ENCODE measurements around the gene PHLDB2. TPM values are rescaled to one million over a fixed set of nuclear protein-coding genes. Genes with fewer than 3 reads are reported as not detected.

The PHLDB2 gene
- total RNA-seq, 4 donors from 2014 or later = 23.5 to 81.5 (median 26.2) TPM

DNA sequence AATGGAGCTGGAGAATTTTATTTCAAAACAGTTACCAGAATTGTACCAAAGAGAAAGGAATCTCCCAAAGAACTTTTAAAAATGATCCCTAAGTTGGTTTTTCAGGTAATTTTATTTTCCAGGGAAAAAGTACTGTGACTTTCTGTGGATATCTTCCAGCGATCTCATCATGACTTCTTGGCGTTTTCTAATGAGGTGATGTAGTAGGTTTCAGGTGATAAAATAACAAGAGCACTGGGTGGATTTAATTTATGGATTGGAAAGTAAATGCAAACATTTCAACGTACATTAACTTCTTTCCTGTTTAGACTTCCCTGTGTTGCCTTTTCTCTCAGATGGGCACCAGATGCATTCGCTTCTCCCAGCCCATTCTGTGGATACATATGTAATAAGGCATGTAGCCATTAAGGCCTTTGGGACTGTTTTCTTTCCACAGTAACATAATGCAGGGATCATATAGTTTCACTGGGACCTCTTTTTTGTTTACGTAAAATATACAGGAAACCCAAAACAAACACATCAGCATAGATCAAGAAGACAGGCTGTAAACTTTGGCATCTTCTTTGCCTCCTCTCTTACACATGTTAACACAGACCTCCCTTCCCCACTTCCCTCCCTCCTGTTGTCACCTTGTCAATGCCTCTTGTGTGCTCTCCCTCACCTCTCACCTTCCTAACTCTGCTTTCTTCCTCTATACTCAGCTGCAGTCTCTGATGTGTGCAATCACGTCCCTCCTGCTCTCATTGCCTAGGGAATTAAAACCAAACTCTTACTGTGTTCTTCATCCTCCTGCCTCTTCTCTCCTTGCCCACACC, 13.0 kb downstream of the PHLDB2 start:
- TF ChIP-seq POLR2A (IDR thresholded peaks at IDR 0.05) = no peak
- TF ChIP-seq, protein P1, sequence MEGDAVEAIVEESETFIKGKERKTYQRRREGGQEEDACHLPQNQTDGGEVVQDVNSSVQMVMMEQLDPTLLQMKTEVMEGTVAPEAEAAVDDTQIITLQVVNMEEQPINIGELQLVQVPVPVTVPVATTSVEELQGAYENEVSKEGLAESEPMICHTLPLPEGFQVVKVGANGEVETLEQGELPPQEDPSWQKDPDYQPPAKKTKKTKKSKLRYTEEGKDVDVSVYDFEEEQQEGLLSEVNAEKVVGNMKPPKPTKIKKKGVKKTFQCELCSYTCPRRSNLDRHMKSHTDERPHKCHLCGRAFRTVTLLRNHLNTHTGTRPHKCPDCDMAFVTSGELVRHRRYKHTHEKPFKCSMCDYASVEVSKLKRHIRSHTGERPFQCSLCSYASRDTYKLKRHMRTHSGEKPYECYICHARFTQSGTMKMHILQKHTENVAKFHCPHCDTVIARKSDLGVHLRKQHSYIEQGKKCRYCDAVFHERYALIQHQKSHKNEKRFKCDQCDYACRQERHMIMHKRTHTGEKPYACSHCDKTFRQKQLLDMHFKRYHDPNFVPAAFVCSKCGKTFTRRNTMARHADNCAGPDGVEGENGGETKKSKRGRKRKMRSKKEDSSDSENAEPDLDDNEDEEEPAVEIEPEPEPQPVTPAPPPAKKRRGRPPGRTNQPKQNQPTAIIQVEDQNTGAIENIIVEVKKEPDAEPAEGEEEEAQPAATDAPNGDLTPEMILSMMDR (IDR thresholded peaks at IDR 0.05) = no peak
- H3K4me3 ChIP-seq (ENCODE audit: low read depth, poor library complexity, severe bottlenecking) = no peak overlapping the region
- intact Hi-C loops (cut with DNase I; ENCODE audit: low total_unique reads) = no loop called here
- WGBS, 2 donors = 80 to 86% methylated on average over 6 of the region's 6 CpGs
- DNase-seq (ENCODE audit: low spot score in 2 of 2) = no peak

DNA sequence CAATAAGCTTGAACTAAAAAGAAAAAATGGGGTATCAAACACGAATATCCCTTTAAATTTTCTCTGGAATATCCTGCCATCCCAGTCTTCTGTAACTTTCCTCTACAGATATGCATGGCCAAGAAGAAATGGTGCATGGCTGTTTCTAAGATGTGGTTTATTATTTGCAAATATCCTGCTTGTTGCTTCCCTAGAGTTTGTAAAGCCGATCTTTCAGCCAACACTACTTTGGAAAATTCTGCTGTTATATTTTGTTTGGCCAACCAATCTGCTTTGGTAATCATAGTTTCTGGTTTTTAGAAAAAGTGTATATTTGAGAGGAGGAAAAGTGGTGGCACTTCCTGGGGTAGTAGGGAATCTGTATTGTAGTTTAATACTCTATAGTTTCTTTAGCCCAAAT, 13.9 kb downstream of the PHLDB2 start:
- intact Hi-C loops (cut with DNase I; ENCODE audit: low total_unique reads) = no loop called here
- H3K4me3 ChIP-seq (ENCODE audit: low read depth, poor library complexity, severe bottlenecking) = no peak overlapping the region
- TF ChIP-seq, protein P1 (IDR thresholded peaks at IDR 0.05) = no peak
- TF ChIP-seq POLR2A (IDR thresholded peaks at IDR 0.05) = no peak
- WGBS, 2 donors = 59 to 63% methylated on average over 2 of the region's 2 CpGs
- DNase-seq (ENCODE audit: low spot score in 2 of 2) = no peak

DNA sequence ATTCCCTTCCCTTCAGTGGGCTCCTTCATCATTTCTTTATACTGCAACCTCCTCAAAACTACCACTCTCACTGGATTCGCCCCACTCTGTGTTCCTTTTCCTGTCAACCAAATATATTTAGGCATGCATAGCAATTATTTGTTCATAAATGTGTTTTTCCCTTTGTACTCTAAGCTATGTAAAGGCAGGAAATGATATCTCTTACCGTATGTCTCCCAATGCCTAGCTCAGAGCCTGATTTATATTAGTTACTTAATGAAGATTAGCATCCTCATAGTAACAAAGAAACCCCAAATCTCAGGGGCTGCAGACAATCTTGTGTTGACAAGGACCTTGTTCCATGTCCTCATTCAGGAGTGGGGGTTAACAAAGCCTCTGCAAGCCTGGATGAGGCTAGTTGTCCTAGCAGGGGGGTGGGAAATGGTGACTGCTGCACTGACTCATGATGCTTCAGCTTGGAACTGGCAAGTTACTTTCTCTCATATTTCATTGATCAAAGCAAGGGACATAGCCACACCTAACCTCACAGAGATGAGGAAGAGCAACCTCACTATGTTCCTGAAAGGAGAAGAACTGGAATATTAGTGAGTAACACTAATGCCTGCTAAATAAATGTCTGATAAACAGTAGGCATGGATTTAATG, 15.2 kb downstream of the PHLDB2 start:
- DNase-seq (ENCODE audit: low spot score in 2 of 2) = no peak
- 60 to 73% methylated on average over 2 of the region's 2 CpGs for WGBS, 2 donors

DNA sequence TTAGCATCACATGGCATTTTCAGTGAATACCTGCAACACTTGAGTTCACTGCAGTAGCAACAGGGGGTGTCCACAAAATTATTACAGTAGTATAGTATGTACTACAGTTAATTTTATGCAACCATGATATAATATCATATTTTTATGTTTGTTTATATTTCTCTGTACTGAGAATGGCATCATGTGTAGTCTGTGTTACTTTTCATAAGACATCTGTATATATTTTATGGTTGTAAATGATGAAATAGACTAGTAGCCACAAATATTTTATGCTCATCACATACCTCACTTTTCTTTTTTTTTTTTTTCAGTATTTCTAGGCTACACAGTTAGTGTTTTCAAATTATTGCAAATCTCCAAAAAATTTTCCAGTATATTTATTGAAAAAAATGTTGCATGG, 22.4 kb downstream of the PHLDB2 start:
- intact Hi-C loops (cut with DNase I; ENCODE audit: low total_unique reads) = no loop called here
- TF ChIP-seq, protein P1 (IDR thresholded peaks at IDR 0.05) = no peak
- TF ChIP-seq POLR2A (IDR thresholded peaks at IDR 0.05) = no peak
- DNase-seq (ENCODE audit: low spot score in 2 of 2) = no peak
- no peak overlapping the region for H3K4me3 ChIP-seq (ENCODE audit: low read depth, poor library complexity, severe bottlenecking)

More for the DNA sequence above, 15.2 kb downstream of the PHLDB2 start:
- TF ChIP-seq, protein P1 (IDR thresholded peaks at IDR 0.05) = no peak
- TF ChIP-seq POLR2A (IDR thresholded peaks at IDR 0.05) = no peak
- no peak overlapping the region for H3K4me3 ChIP-seq (ENCODE audit: low read depth, poor library complexity, severe bottlenecking)
- intact Hi-C loops (cut with DNase I; ENCODE audit: low total_unique reads) = no loop called here

DNA sequence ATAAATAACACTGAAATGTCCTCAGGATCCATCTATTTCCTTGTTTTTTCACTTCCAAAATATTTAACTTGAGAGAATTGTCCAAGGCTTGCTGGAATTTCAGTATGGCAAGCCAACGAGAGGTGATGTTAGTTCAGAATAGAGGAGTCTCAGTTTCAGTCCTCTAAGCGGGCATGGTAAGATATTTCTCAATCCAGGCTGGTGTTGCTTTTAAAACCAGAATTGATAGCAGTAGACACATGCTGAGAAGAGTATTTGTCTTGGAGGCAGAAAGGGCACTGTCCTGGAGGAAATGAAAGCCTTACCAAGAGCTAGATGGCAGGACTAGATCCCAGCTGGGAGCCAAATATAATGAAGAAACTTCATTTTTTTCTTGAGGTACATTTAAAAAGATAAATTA, 23.1 kb downstream of the PHLDB2 start:
- 88% methylated on average over 2 of the region's 2 CpGs for WGBS, 2 donors
- TF ChIP-seq POLR2A (IDR thresholded peaks at IDR 0.05) = no peak
- TF ChIP-seq, protein P1 (IDR thresholded peaks at IDR 0.05) = no peak
- no peak overlapping the region for H3K4me3 ChIP-seq (ENCODE audit: low read depth, poor library complexity, severe bottlenecking)
- intact Hi-C loops (cut with DNase I; ENCODE audit: low total_unique reads) = no loop called here
- DNase-seq (ENCODE audit: low spot score in 2 of 2) = no peak

Data from lower leg skin (tissue), 4 donors.